Activated T-cell treated with anti-CD3 and anti-CD28 coated beads, Interleukin-2, amount 50 U/mL, for 48 hours (primary cell): Measurements from ENCODE around the gene MAT2A.
"Not testable (repeated sequence)": the region's sequence is repeated elsewhere in the genome, so short reads cannot be mapped to it uniquely, and the experiment has no call there.

Experiments used
- DNase-seq, 2 experiments: peaks; one replicate each; pipeline ENCODE4 v3.0.0-alpha.2; 2020

The MAT2A gene

DNA sequence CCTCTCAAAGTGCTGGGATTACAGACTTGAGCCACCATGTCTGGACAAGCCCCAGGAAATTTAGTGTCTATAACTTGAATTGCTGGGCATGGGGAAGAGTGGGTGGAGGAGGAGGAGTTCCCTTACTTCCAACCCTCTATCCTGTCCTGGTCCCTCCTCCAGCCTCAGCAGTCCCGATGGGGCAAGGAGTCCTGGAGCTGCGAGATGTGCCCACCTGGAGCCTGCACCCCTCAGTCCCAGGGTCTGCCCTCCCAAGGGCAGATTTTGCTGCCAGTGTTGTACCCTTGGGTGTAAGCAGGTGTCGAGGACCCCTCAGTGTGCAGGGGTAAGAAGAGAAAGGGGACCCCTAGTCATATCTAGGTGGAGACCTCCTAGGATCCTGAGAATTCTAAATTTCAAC is 41.2 kb downstream of the MAT2A start:
- no peak for DNase-seq

DNA sequence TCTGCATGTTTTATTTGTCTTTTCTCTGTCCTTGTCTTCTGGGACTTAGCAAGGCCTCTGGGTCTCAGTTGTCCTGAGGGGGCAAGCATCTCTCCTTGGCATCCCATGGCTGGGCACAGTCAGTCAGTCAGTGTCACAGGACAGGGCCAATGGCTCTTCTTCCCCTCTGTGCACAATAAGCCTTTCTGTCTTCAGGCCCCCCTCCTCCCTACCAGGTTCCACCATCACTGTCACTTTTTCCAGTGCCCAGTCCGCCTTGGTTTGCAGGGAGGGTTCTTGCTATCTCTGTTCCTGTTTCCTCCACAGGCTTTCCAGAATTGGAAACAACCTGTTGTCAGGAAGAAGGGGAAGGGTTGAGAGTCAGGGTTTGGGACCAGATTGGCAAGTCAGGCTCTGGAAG is 43.5 kb downstream of the MAT2A start:
- no peak for DNase-seq

GRCh38 chr2:85583667-85584353 is 44.8 kb downstream of the MAT2A start:
- peak in 1 of 2 experiments; percentile 65 for DNase-seq

- DNase-seq: peak; percentile 53 to 56
Measured at GRCh38 chr2:85584354-85584856, 45.4 kb downstream of the MAT2A start, which contains the start of gene VAMP5. Gene VAMP5, plus strand, starts transcription at chr2:85584431. Its CDS starts 60 bp downstream, at chr2:85584491.

DNA sequence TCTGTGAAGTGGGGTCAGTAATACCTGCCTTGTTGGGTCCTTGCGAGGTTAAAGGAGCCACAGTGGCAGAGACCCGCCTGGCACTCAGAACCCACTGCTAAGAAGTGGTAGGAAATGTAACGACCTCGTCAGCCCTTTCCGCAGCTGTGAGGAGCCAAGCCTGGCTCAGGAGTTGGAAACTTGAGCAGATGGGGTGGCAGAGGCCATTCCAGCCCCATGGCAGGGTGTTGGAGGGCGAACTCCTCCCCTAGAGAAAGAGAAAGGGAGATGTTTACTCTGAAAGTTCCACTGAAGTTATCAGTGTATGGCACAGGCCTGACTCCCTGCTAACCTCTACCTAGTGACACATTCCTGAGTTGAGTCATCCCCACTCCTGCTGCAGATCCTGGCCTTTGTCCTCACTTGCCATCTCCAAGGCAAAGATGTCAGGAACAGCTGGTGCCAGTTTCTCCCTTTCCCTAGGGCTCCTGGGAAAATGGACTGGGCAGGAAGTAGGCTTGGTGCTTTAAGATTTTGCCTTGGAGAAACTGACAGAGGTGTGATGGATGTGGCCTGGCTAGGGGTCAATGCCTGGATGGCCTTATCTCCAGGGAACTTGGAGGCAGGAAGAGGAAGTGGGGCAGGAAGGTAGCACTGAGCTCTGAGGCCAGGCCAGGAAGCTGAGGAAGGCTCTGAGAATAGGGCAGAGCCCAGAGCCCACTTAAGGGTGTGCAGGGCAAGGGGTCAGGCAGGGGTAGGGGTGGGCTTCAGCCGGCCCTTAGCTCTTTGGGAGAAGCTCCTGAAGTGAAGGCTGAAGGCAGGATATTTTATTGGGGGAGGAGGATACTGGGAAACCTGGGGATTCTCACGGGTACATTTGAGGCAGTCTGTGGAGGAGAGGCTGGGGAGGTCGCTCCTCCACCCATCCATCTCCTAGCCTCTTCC is 46.2 kb downstream of the MAT2A start:
- peak; percentile 56 to 60 for DNase-seq

- DNase-seq: no peak
Measured at GRCh38 chr2:85585781-85586105, 46.8 kb downstream of the MAT2A start.

GRCh38 chr2:85588236-85588635 is 49.3 kb downstream of the MAT2A start:
- DNase-seq: no peak

- no peak for DNase-seq
Measured at GRCh38 chr2:85588645-85589044, 49.7 kb downstream of the MAT2A start.

DNA sequence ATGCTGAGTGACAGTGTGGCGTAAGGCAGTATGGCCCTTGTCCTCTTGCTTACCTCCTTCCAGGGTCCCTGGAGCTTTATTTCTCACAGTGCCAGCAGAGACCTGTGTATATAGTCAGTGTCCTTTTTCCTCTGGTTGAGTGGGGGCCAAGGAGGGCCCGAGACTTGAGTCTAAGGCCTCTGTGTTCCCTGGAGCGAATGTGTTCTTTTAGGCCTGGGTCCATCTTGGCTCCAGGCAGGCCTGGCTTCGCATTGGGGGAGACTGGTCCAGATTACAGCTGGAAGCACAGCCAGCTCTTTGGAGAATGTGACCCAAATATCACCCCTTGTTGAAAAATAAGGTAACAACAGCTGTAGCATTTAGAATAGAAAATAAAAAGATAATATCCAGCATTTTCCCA is 50.2 kb downstream of the MAT2A start:
- DNase-seq: no peak

DNA sequence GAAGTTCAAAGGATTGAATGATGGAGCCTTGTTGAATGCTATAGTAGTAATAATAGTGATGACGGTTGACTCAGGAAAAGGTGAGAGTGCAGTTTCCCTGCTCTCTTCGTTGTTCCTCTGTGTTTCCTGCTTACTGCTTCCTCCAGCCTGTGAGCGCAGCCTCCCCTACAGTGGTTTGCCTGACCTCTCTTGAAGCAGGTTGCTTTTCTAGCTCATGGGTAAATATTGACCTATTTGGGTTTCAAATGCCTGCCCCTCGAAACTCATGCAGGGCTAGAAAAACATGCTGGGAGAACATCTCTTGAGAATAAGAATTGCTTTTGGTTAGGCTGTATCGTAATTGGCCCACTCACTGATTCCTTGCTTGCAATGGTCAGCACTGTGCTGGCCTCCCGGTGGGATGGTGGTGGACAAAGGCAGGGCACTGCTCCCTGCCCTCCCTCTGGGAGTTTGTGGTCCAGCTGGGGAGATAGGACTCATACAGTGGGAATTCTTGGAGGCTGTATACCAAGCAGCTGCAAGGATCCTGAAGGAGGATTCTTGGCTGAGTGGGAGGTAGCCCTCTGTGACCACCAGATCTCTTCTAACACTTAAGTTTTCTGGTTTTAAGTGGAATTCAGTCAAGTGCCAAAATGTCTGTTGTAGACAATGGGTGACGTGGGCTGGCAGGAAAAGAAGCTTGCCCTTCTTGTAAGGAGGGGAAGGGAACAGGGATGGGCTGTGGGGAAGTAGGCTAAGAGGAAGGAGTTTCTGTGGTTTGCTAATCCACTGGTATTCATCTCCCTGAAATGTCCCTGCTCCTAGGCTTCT is 51.2 kb downstream of the MAT2A start:
- no peak for DNase-seq

DNA sequence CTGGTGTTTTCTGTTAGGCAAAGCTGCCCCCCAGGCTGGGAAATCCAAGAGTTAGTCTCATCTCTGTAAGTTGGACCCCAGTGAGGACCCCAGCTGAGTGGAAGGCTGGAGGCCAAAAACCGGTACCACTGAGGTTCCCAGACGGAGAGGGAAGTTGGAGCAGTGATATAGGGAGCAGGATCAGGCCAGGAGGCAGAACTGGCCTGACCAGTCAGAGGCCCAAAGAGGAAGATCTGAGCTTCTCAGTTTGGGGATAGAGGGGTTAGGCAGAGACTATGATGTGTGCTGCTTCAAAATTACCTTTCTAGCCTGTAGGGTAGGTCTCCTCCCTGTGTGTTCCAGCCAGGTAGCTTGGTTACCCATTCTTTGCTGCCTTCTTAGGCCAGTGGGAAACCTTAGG is 52.0 kb downstream of the MAT2A start:
- no peak for DNase-seq

DNA sequence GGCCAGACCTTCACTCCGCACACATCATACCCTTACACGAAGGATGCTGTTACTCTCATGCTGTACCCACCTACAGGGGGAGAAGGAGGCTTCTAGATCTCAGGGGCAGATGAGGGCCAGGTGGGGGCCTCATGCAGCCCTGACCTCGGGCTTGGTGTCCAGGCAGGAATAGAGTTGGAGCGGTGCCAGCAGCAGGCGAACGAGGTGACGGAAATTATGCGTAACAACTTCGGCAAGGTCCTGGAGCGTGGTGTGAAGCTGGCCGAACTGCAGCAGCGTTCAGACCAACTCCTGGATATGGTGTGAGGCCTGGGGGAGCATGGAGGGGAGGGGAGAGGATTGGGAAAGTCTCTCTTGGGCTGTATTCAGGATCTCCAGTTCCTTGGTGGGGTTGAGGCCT is 52.6 kb downstream of the MAT2A start:
- DNase-seq: no peak

DNA sequence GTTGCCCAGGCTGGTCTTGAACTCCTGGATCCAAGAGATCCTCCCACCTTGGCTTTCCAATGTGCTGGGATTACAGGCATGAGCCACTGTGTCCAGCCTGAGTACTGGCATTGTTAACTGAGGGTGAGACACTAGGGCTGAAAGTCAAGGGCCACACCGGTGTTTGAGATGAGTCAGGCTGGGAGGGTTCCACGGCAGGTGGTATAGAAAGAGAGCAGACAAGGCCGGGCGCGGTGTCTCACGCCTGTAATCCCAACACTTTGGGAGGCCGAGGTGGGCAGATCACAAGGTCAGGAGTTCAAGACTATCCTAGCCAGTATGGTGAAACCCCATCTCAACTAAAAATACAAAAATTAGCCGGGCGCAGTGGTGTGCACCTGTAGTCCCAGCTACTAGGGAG is 53.3 kb downstream of the MAT2A start:
- not testable (repeated sequence) for DNase-seq

DNA sequence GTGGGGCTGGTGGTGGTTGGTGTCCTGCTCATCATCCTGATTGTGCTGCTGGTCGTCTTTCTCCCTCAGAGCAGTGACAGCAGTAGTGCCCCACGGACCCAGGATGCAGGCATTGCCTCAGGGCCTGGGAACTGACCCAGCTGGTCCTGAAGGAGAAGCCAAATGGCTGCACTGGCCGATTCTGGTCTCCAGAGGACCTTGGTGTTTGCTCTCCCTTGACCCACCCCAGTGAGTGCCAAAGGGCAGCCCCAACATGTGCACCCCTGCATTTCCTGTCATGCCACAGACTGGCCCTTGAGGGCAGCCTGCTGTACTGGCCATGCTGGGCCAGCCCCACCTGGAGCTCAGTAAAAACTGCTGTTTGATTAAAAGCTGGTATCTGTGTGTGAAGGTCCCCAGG is 54.1 kb downstream of the MAT2A start:
- DNase-seq: no peak
